ENCODE measurements around the gene AMZ2.
"Not testable (repeated sequence)": the region's sequence is repeated elsewhere in the genome, so short reads cannot be mapped to it uniquely, and the experiment has no call there.

The AMZ2 gene

GRCh38 chr17:68260051-68260762, 12.4 kb downstream of the AMZ2 start:
- TF ChIP-seq CTCF (IDR thresholded peaks at IDR 0.05; ENCODE audit: insufficient read depth, low read length, missing control alignments) = no peak
- POLR2A ChIA-PET = no interaction called here
- CTCF ChIA-PET = interaction anchor here (0.7 to 9.8 kb wide), 7 partner anchors 12 to 203 kb away, joined by 3 to 213 read pairs (median 4); partner anchors contain the start of gene WIPI1
- no peak overlapping the region for H3K4me3 ChIP-seq (ENCODE audit: low read depth, low read length)
- no peak for DNase-seq (ENCODE audit: low read depth, low spot score)

GRCh38 chr17:68262467-68262866, 14.6 kb downstream of the AMZ2 start:
- CTCF ChIA-PET = interaction anchor here (0.9 to 9.8 kb wide), 18 partner anchors 8 to 200 kb away, joined by 3 to 213 read pairs (median 5); partner anchors contain the start of genes AMZ2, ARSG, SLC16A6 and WIPI1
- POLR2A ChIA-PET; H3K4me3 ChIP-seq (ENCODE audit: low read depth, low read length); DNase-seq (ENCODE audit: low read depth, low spot score): not testable (repeated sequence)

- not testable (repeated sequence) for DNase-seq (ENCODE audit: low read depth, low spot score); H3K4me3 ChIP-seq (ENCODE audit: low read depth, low read length)
- POLR2A ChIA-PET = interaction anchor here (0.6 kb wide), 1 partner anchor 203 kb away, joined by 3 read pairs; no protein-coding TSS in a partner anchor
- TF ChIP-seq CTCF (IDR thresholded peaks at IDR 0.05; ENCODE audit: insufficient read depth, low read length, missing control alignments) = peak; percentile 14
- CTCF ChIA-PET = interaction anchor here (0.5 to 9.8 kb wide), 22 partner anchors 8 to 498 kb away, joined by 3 to 213 read pairs (median 4); partner anchors contain the start of genes AMZ2, ARSG, SLC16A6 and WIPI1
These were observed 15.3 kb downstream of the AMZ2 start for GRCh38 chr17:68263101-68263681.

GRCh38 chr17:68265833-68266232, 18.0 kb downstream of the AMZ2 start:
- CTCF ChIA-PET = interaction anchor here (1.7 to 9.8 kb wide), 6 partner anchors 17 to 197 kb away, joined by 4 to 213 read pairs (median 74); partner anchors contain the start of genes AMZ2 and WIPI1
- POLR2A ChIA-PET = not testable (repeated sequence)

GRCh38 chr17:68273722-68274121, 25.9 kb downstream of the AMZ2 start:
- no peak overlapping the region for H3K4me3 ChIP-seq (ENCODE audit: low read depth, low read length)
- POLR2A ChIA-PET = no interaction called here
- CTCF ChIA-PET = interaction anchor here (1.0 to 2.0 kb wide), 2 partner anchors 9 to 125 kb away, joined by 3 to 5 read pairs; no protein-coding TSS in a partner anchor
- no peak for DNase-seq (ENCODE audit: low read depth, low spot score)
- TF ChIP-seq CTCF (IDR thresholded peaks at IDR 0.05; ENCODE audit: insufficient read depth, low read length, missing control alignments) = no peak

More at GRCh38 chr17:68265833-68266232, 18.0 kb downstream of the AMZ2 start:
- not testable (repeated sequence) for H3K4me3 ChIP-seq (ENCODE audit: low read depth, low read length); DNase-seq (ENCODE audit: low read depth, low spot score)

GRCh38 chr17:68276339-68276738, 28.5 kb downstream of the AMZ2 start:
- CTCF ChIA-PET, POLR2A ChIA-PET: not testable (repeated sequence)

GRCh38 chr17:68277807-68278206, 30.0 kb downstream of the AMZ2 start:
- POLR2A ChIA-PET = no interaction called here
- no peak for DNase-seq (ENCODE audit: low read depth, low spot score)
- CTCF ChIA-PET = interaction anchor here (1.1 kb wide), 1 partner anchor 14 kb away, joined by 3 read pairs; no protein-coding TSS in a partner anchor
- no peak overlapping the region for H3K4me3 ChIP-seq (ENCODE audit: low read depth, low read length)
- no peak for TF ChIP-seq CTCF (IDR thresholded peaks at IDR 0.05; ENCODE audit: insufficient read depth, low read length, missing control alignments)

More at GRCh38 chr17:68276339-68276738, 28.5 kb downstream of the AMZ2 start:
- H3K4me3 ChIP-seq (ENCODE audit: low read depth, low read length); DNase-seq (ENCODE audit: low read depth, low spot score): not testable (repeated sequence)

GRCh38 chr17:68281965-68282364, 34.1 kb downstream of the AMZ2 start:
- DNase-seq (ENCODE audit: low read depth, low spot score); H3K4me3 ChIP-seq (ENCODE audit: low read depth, low read length); CTCF ChIA-PET; POLR2A ChIA-PET: not testable (repeated sequence)

Measured in AG04449 (cell line).